Ishikawa (cell line): ENCODE results near the gene ZNF225.
A peak's percentile ranks its signal among the peaks of the same experiment; 100 is the strongest.

Experiments
- CEBPB ChIP-seq: IDR thresholded peaks from 2 replicates; pipeline ENCODE4 v1.6.1; 2012
- CREB1 ChIP-seq: IDR thresholded peaks from 2 replicates; pipeline ENCODE4 v1.6.1; 2012; ENCODE audit warnings: low read depth
- EGR1 ChIP-seq: IDR thresholded peaks from 2 replicates; pipeline ENCODE4 v1.6.1; 2012
- EP300 ChIP-seq: IDR thresholded peaks from 2 replicates; pipeline ENCODE4 v1.6.1; 2012; ENCODE audit warnings: borderline replicate concordance
- FOXM1 ChIP-seq: IDR thresholded peaks from 2 replicates; pipeline ENCODE4 v1.6.1; 2012; ENCODE audit warnings: low read depth, borderline replicate concordance
- NFIC ChIP-seq: IDR thresholded peaks from 2 replicates; pipeline ENCODE4 v1.6.1; 2012
- RAD21 ChIP-seq: IDR thresholded peaks from 2 replicates; pipeline ENCODE4 v1.6.1; 2012; ENCODE audit warnings: low read depth
- TAF1 ChIP-seq: IDR thresholded peaks from 2 replicates; pipeline ENCODE4 v1.6.1; 2012; ENCODE audit warnings: low read depth, mild to moderate bottlenecking
- TCF12 ChIP-seq: IDR thresholded peaks from 2 replicates; pipeline ENCODE4 v1.6.1; 2012; ENCODE audit warnings: low read depth
- TEAD4 ChIP-seq: IDR thresholded peaks from 2 replicates; pipeline ENCODE4 v1.6.1; 2012
- YY1 ChIP-seq: IDR thresholded peaks from 2 replicates; pipeline ENCODE4 v1.6.1; 2012; ENCODE audit warnings: low read depth
- ZBTB7A ChIP-seq: IDR thresholded peaks from 2 replicates; pipeline ENCODE4 v1.6.1; 2012; ENCODE audit warnings: low read depth
- TF ChIP-seq, protein P1 (sequence below): IDR thresholded peaks from 2 replicates; pipeline ENCODE4 v1.6.1; 2012
- TF ChIP-seq, protein P2 (sequence below): IDR thresholded peaks from 2 replicates; pipeline ENCODE4 v1.6.1; 2012; ENCODE audit warnings: low read depth, mild to moderate bottlenecking
- TF ChIP-seq, protein P3 (sequence below): IDR thresholded peaks from 2 replicates; pipeline ENCODE4 v1.6.1; 2012

Gene ZNF225

DNA sequence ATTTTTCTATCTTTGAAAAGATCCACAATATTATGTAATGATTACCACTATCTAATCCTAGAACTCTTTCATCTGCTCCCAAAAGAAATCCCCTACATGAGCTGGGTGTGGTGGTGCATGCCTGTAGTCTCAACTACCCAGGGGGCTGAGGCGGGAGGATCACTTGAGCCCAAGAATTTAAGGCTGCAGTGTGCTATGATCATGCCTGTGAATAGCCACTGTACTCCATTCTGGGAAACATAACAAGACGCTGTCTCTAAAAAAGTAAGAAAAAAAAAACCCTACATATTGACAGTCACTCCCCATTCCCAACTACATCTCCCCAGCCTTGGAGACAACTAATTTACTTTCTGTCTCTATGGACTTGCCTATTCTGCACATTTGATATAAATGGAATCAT lies 50.6 kb downstream of the ZNF225 start:
- no peak for TF ChIP-seq ZBTB7A
- TF ChIP-seq TCF12, result no peak
- no peak for TF ChIP-seq FOXM1
- TF ChIP-seq YY1, result no peak
- no peak for TF ChIP-seq RAD21
- TF ChIP-seq, protein P1, sequence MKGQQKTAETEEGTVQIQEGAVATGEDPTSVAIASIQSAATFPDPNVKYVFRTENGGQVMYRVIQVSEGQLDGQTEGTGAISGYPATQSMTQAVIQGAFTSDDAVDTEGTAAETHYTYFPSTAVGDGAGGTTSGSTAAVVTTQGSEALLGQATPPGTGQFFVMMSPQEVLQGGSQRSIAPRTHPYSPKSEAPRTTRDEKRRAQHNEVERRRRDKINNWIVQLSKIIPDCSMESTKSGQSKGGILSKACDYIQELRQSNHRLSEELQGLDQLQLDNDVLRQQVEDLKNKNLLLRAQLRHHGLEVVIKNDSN, result no peak
- no peak for TF ChIP-seq EP300
- TF ChIP-seq, protein P2, sequence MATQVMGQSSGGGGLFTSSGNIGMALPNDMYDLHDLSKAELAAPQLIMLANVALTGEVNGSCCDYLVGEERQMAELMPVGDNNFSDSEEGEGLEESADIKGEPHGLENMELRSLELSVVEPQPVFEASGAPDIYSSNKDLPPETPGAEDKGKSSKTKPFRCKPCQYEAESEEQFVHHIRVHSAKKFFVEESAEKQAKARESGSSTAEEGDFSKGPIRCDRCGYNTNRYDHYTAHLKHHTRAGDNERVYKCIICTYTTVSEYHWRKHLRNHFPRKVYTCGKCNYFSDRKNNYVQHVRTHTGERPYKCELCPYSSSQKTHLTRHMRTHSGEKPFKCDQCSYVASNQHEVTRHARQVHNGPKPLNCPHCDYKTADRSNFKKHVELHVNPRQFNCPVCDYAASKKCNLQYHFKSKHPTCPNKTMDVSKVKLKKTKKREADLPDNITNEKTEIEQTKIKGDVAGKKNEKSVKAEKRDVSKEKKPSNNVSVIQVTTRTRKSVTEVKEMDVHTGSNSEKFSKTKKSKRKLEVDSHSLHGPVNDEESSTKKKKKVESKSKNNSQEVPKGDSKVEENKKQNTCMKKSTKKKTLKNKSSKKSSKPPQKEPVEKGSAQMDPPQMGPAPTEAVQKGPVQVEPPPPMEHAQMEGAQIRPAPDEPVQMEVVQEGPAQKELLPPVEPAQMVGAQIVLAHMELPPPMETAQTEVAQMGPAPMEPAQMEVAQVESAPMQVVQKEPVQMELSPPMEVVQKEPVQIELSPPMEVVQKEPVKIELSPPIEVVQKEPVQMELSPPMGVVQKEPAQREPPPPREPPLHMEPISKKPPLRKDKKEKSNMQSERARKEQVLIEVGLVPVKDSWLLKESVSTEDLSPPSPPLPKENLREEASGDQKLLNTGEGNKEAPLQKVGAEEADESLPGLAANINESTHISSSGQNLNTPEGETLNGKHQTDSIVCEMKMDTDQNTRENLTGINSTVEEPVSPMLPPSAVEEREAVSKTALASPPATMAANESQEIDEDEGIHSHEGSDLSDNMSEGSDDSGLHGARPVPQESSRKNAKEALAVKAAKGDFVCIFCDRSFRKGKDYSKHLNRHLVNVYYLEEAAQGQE, result no peak
- TF ChIP-seq, protein P3, sequence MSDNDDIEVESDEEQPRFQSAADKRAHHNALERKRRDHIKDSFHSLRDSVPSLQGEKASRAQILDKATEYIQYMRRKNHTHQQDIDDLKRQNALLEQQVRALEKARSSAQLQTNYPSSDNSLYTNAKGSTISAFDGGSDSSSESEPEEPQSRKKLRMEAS, result no peak
- no peak for TF ChIP-seq CREB1
- TF ChIP-seq EGR1, result no peak
- TF ChIP-seq NFIC, result no peak
- TF ChIP-seq TAF1, result no peak

DNA sequence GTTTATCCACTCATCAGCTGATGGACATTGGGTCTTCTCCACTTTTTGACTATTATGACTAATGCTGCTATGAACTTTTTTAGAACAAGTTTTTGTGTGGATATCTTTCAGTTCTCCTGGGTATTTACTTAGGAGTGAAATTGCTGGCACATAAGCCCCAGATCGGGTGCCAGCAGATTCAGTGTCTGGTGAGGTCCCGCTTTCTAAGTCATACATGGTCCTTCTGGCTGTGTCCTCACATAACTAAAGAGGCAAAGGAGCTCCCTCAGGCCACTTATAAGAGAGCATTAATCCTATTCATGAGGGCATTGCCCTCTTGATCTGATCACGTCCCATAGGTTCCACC lies 51.1 kb downstream of the ZNF225 start:
- TF ChIP-seq, protein P3, result no peak
- TF ChIP-seq YY1 (no peak), TEAD4 (no peak), NFIC (no peak), CEBPB (no peak), EGR1 (no peak), FOXM1 (no peak), CREB1 (no peak), TAF1 (no peak), RAD21 (no peak), TCF12 (no peak), ZBTB7A (no peak)
- TF ChIP-seq, protein P2, result no peak

DNA sequence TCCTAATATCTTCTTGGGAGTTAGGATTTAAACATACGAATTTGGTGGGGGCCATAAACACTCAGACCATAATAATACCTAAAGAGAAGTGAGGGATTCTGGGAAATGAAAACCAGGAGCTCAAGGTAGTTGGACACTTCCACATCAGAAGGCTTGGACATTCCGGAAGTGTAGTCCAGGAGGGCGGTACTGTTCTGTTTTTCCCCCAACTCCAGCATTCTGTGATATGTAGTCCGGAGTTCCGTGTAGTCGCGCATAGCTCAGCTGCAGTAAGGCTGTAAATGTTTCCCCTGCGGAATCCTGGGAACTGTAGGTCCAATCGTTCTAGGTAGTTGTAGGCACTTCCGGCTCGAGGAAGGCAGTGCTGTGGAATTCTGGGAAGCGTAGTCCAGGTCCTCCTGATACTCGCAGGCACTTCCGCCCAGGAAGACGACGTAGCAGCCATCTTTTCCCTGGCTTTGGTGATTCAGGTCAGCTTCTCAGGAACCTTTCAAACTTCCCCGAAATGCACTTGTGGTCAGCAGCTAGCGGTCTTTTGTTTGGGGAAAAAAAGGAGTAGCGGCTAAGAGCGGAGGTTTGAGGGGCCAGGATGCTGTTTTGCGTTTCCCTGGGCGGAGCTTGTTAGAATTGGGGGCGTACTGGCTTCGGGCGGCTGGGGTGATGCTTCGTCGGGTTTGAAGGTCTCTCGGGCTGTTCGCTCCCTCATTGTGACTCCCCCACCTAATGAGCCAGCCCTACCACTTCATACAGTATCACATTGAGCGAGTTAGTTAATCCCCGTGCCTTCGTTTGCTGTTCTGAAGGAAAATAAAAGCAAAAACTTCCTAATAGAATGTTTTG lies 51.7 kb downstream of the ZNF225 start, which contains the start of gene ZNF226:
TSS of gene ZNF226 (plus strand) at position 428 of the 840 bp plus-strand sequence. CDS start 4,981 bp downstream, outside the sequence.
- peak; percentile 34 for TF ChIP-seq CREB1
- TF ChIP-seq TCF12, result peak; percentile 59
- TF ChIP-seq YY1, result peak; percentile 93
- TF ChIP-seq, protein P3, result no peak
- TF ChIP-seq NFIC, result no peak
- no peak for TF ChIP-seq FOXM1
- TF ChIP-seq EP300, result no peak
- no peak for TF ChIP-seq ZBTB7A
- peak; percentile 61 for TF ChIP-seq TEAD4
- TF ChIP-seq, protein P2, result no peak

DNA sequence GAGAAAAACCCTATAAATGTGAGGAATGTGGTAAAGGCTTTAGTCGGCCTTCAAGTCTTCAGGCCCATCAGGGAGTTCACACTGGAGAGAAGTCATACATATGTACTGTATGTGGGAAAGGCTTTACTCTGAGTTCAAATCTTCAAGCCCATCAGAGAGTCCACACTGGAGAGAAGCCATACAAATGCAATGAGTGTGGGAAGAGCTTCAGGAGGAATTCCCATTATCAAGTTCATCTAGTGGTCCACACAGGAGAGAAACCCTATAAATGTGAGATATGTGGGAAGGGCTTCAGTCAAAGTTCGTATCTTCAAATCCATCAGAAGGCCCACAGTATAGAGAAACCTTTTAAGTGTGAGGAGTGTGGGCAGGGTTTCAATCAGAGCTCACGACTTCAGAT lies 63.4 kb downstream of the ZNF225 start:
- TF ChIP-seq, protein P3, result no peak
- TF ChIP-seq, protein P1, result no peak
- no peak for TF ChIP-seq TEAD4
- TF ChIP-seq EGR1, result no peak
- TF ChIP-seq ZBTB7A, result no peak
- TF ChIP-seq NFIC, result no peak
- TF ChIP-seq CREB1, result no peak
- no peak for TF ChIP-seq TAF1
- TF ChIP-seq FOXM1, result no peak
- no peak for TF ChIP-seq CEBPB
- TF ChIP-seq TCF12, result no peak
- TF ChIP-seq YY1, result no peak
- no peak for TF ChIP-seq EP300
- TF ChIP-seq RAD21, result no peak
- TF ChIP-seq, protein P2, result no peak
